ENCODE data around the gene PATJ.
"Not testable (repeated sequence)": the region's sequence is repeated elsewhere in the genome, so short reads cannot be mapped to it uniquely, and the experiment has no call there.

The PATJ gene

DNA sequence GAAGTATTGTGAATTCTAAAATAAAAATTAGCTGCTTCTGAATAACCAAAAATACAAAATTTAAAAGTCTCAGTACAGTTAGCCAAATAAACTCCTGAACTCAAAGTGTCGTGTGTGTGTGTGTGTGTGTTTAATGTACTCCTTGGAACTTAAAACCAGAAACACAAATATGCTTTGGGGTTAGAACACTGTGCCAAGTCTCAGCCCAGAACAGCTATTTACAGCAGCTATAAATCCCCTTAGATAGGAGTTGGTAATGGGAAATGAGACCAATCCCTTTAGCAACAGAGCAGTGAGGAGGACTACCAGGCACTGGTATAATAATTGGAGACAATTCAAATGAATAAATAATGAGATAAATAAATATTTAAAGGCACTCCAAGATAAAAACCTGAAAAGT, 83.1 kb downstream of the PATJ start:
- no peak for DNase-seq (ENCODE audit: low read depth, low spot score)

DNA sequence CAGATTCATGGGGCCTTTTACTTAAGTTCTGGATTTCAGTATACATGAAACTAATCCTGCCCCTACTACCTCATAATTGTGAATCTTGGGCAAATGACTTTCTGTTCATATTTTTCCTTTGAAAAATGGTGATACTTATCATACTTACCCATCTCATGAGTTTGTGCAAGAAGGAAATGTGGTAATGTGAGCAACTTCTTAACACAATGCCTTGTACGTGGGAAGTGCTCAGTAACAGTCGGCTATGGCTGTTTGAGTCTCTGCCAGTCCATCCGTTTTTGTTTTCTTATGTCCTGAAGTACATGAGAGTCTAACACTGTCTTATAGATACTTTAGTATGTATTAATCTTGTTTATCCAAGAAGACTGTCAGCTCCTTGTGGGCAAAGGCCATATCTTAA, 86.5 kb downstream of the PATJ start:
- no peak for DNase-seq (ENCODE audit: low read depth, low spot score)

DNA sequence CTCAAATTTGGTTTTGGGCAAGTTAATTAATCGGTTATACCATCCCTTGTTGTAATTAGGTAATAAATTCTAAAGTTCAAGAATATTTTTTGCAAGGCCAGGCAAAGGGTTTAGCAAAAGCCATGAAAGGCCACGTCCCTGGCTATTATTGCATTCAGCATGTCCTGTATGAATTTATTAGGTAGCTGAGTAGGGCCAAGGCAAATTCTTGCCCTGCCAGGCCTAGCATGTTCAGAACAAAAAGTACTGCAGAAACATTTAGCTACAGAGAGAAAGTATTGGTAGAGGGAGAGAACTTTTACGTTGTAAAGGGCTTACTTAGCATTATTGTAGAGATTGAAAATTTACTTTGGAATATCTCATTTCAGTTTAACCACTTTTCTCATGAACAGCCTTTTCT, 94.4 kb downstream of the PATJ start:
- DNase-seq (ENCODE audit: low read depth, low spot score) = no peak

DNA sequence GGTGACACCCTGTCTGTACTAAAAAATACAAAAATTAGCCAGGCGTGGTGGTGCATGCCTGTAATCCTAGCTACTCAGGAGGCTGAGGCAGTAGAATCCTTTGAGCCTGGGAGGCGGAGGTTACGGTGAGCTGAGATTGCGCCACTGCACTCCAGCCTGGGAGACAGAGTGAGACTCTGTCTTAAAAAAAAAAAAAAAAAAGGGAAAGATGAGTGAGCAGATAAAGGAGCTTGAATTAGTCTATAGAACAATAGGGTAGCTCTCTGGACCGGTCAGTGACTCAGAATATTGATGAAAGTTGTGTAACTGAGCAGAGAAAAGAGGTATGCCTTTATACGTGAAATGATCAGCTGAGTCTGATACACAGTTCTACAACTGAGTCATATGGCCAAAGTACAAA, 95.3 kb downstream of the PATJ start:
- DNase-seq (ENCODE audit: low read depth, low spot score) = not testable (repeated sequence)

DNA sequence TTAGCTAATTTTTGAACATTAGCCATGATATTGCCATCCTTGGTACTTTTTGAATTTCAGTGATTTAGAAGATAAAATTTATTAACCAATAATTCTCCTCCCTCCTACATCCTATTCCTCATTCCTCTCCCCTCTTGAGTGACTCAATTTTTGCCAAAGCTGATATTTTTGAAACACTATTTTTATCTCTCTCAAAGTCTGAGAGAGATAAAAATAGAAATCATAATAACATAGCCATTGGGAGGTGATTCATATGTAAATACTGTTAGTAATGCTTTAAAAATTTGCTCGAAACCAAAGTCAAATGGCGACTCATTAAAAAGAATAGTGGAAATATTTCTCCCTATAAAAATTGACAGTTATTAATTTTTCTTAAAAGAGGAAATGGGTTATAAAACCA, 97.4 kb downstream of the PATJ start:
- DNase-seq (ENCODE audit: low read depth, low spot score) = no peak

DNA sequence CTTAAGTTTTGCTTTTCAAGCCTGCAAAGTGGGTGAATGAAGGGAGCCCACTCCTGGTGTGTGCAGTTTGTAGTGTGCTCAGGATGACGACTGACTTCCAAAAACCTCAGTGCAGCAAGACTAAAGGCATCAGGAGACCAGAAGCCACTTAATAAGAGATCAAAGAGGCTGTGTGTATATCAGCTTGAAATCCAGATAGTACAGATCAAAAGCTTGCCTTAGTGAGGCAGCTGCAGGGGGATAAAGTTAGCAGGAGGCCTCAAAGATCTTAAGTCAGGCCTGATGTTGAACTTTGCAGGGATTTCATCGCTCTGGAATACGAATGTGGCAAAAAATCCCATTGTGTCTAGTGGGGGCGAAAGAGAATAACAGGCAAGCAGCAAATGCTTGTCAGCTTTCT, 99.8 kb downstream of the PATJ start:
- no peak for DNase-seq (ENCODE audit: low read depth, low spot score)

DNA sequence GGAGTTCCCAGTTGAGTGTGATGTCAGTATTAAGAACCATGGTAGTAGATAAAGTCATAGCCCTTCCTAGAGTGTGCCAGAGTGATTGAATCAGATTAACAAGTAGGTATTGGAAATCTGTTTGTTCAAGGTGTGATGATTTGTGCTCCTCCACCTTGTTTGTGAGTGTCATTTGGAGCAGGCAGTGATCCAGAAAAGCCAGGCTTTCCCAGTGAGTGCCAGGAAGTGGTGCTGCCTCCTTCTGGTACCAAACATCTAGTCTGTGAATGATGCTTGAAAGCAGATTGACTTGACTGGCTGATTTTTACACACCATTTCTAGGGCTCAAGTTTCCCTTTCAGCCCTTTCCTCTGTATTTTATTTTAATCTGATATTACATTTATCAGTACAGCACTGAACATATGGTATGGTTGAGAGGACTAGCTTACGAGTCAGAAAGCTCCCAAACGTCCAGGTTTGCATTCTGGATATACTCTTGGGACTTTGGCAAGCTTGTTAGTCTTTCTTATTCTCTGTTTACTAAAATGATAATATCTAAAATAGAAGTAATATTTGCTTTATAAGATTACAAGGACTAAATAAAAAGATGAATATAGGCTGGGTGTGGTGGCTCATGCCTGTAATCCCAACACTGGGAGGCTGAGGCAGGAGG, 100.7 kb downstream of the PATJ start:
- DNase-seq (ENCODE audit: low read depth, low spot score) = no peak

DNA sequence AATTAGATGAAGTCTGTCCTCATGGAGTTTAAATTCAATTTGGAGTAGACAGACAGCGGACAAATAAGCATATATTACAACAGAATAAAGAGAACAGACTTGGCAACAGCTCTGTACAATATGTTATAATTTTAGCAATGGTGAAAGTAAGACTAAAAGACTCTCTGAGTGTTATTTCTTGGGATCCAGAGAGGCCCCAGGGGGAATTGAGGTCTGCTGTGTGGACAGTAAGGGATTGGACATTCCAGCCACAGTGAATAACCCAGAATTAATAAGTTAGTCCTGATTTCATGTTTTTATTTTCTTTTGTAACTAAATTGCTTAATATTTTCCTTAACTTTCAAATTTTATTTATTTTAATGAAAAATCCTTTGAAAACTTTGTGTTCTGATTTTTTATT, 101.7 kb downstream of the PATJ start:
- no peak for DNase-seq (ENCODE audit: low read depth, low spot score)

DNA sequence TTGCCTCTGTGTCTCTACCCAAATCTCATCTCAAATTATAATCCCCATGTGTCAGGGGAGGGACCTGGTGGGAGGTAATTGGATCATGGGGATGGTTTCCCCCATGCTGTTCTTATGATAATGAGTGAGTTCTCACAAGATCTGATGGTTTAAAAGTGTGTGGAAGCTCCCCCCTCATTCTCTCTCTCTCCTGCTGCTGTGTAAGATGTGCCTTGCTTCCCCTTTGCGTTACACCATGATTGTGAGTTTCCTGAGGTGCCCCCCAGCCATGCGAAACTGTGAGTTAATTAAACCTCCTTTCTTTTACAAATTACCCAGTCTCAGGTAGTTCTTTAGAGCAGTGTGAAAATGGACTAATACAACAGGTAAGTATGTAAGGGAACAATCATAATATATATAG, 102.4 kb downstream of the PATJ start:
- not testable (repeated sequence) for DNase-seq (ENCODE audit: low read depth, low spot score)

DNA sequence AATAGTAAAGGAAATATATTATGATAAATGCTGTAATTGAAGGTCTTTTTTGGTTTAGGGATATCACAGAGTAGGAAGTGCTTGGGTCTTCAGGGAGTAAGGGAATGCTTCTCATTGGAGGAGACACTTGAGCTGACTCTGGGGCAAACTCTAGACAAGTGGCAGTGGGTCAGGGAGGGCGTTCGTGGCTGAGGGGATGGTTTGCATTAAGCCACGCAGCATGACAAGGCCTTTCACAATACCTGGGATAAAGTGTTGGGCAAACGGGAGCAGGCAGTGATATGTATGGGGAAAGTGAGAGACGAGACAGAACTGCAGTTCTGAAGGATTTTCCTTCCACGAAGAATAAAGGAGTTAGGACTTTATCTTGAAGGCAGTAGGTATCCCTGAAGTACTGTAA, 109.0 kb downstream of the PATJ start:
- DNase-seq (ENCODE audit: low read depth, low spot score) = no peak

DNA sequence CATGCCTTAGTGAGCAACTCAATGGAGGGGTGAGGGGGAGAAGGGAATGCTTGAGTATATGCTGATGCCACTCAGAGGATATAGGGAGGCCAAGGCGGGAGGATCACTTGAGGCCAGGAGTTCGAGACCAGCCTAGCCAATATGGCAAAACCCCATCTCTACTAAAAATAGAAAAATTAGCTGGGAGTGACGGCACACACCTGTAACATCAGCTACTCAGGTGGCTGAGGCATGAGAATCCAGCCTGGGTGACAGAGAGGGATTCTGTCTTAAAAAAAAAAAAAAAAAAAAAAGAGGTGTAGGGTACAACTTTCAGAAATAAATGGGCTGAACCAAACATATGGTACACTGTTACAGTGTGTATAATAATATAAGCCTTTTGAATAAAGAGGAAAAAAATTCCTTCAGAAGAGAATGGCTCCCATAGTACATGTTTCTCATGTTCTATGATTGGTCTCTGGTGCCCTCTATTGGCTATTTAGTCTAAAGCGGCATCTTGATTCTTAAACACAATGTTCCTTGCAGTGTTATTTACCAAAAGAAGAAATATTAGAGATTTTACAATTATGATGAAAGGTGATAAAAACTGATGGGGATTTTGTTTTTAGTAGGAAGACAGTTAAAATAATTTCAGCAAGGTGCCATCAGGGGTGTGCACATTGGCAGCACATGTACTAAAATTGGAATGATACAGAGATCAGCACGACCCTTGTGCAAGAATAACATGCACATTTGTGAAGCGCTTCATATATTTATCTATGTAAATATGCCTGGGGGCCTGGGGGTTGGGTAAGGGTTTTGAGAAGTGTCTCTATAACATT, 109.8 kb downstream of the PATJ start:
- no peak for DNase-seq (ENCODE audit: low read depth, low spot score)

DNA sequence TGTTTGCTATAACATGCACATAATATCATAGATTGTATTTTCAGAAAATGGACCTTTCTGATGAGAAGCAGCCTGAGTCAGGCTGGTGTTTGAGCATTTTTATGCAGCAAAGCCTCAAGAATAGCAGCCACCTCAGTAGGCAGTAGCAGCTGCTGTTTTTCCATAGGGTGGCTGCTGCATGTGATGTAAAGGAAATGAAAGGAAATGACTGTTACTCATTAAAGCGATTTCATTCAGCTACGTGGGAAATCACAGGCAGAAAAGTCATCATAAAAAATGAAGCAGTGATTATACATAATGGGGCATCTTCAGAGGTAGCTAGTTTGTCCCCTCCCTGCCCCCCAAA, 110.4 kb downstream of the PATJ start:
- DNase-seq (ENCODE audit: low read depth, low spot score) = no peak

DNA sequence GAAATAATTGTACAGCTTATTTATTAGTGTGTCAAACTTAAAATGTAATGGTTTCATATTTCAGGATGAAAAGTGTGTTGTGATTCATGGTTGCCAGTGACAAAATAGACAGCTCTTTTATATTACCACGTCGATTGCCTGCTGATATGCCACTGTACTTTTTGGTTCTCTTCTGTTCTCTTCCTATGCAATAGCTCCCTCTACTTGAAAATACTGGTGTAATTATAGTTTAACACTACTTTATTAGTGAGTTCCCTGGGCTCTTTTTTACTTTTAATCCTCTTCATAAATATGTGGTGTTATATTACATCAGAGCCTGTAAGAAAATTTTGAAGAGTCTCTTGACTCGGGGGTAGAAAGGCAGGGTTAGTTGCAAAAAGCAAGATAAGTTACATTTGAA, 111.3 kb downstream of the PATJ start:
- no peak for DNase-seq (ENCODE audit: low read depth, low spot score)

DNA sequence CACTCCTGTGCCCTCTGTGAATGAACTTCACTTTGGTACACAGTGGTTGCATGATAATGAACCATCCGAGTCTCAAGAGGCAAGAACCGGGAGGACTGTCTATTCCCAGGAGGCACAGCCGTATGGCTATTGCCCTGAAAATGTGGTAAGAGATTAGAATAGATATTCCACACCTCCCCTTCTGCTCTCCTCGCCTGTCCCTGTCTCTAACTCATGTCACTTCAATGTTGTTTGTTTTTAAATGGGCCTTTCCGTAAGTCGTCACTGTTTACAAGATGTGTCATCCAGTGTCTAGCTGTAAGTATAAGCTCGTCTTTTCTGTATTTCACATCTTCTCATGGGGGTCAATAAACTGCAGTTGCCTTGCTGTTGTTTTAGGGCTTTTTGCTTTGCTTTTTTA, 122.2 kb downstream of the PATJ start:
- DNase-seq (ENCODE audit: low read depth, low spot score) = no peak

DNA sequence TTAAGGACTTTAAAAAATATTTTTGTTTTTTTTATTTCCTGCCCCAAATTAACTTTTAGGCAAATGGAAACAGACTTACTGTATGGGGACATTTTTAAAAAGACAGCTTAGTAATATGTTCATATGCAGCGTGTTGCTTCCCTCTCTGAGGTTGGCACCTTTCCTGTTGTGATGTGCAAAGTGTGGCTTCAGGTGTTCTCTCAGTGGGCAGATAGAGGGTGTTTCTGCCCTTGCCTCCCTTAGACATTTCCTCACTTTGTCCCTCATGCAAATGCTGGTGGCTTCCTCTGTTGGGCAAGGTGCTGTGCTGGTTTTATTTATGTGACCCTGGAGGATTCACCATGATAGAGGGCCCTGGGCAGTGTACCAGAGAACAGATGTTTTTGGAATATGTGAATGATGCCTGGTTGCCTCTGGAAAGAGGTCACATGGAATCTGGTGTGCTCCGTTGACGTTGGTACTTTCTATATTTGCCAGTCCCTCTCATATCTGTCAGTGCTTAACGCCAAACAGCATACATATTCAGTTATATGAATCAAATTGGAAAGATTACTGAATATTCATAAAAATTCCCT, 123.5 kb downstream of the PATJ start:
- DNase-seq (ENCODE audit: low read depth, low spot score) = no peak

DNA sequence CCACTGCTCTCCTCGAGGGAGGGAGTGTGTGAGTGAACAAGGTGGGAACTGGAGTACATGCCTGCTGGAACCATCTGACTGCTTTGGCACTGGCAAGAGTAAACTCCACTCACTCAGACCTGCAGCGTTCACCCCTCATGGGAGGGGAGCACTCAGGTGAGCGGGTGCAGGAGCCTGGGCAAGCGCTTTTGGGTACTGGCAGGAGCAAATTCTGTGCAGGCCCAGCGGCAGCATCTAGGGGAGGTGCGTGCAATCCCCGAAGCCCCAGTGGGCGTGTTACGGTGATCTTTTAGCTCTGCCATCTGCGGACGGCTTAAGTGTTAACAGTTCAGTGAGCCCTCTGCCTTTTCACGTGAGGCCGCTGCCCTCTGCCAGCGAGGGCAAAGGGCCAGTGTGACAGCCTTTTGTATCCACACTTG, 127.4 kb downstream of the PATJ start:
- no peak for DNase-seq (ENCODE audit: low read depth, low spot score)

DNA sequence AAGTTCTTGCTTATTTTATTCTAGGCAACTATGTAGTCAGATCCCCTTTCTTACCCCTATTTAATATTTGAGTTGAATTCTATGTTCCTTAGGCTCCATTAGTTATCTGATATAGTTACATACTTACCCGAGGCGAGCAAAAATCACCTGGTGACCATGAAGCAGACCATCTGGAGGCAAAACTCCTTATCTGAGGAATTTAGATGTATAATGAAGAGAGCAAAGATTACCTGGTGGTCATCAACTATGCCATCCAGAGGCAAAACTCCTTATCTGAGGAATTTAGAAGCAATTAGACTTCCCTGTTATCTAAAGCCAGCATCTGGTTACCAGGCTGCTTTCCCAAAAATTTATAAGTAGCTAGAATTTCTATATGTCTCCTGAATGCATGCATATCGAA, 129.9 kb downstream of the PATJ start:
- DNase-seq (ENCODE audit: low read depth, low spot score) = no peak

DNA sequence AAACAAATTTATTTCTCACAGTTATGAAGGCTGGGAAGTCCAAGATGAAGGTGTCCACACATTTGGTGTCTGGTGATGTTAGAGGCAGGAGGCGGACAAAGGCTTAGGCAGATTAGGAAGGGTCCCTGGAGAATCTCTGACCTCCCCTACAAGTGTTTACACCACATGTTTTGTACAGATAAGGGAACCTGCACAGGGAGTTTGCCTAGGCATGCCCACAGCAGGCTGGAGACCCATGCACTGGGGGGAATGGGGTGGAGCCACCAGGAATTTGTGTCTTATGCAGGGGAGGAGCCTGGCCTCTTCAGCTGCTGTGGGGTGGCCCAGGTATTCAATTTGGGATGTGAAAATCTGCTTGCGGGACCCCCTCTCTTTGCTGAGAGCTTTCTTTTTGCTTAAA, 131.3 kb downstream of the PATJ start:
- DNase-seq (ENCODE audit: low read depth, low spot score) = no peak

DNA sequence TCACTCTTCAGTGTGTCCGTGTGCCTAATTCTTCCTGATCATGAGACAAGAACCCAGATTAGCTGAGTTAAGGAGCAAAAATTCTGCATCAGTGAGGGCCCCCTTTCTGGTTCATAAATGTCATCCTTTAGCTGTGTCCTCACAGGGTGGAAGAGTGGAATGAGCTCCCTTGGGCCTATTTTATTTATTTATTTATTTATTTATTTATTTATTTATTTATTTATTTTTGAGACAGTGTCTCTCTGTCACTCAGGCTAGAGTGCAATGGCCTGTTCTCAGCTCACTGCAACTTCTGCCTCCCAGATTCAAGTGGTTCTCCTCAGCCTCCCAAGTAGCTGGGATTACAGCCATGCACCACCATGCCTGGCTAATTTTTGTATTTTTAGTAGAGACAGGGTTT, 131.7 kb downstream of the PATJ start:
- no peak for DNase-seq (ENCODE audit: low read depth, low spot score)

DNA sequence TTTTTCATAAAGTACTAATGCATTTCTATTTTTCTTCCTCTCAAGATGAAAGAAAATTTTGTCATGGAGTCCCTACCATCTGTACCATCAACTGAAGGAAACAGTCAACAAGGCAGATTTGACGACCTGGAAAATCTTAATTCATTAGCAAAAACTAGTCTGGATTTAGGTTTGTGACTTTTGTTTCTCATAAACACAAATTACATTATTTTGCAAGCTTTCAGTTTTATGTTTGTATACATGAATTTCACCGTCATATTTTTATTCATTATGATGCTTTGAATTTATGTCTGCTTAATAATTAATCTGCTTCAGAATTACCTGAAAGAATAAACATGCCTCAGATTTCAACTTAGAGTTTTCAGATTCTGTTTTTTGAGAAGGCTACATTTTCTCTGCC, 132.9 kb downstream of the PATJ start:
- DNase-seq (ENCODE audit: low read depth, low spot score) = no peak

DNA sequence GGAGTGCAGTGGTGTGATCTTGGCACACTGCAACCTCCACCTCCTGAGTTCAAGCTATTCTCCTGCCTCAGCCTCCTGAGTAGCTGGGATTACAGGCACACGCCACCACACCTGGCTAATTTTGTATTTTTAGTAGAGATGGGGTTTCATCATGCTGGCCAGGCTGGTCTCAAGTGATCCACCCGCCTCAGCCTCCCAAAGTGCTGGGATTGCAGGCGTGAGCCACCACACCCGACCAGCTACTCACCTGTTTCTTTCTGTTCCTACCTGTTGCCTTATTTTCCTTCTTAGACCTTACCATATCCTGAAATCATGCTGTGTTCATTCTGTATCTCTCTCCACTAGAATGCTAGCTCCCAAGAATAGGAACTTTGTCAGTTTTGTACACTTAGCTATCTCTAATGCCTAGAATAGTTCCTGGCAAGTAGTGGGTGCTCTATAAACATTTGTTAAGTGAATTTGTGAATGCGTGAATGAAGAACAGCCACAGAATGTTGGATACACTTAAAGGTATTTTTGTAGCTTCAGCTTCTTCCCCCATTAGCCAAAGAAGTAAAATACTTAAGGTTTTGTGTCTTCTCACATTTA, 137.7 kb downstream of the PATJ start:
- DNase-seq (ENCODE audit: low read depth, low spot score) = not testable (repeated sequence)

DNA sequence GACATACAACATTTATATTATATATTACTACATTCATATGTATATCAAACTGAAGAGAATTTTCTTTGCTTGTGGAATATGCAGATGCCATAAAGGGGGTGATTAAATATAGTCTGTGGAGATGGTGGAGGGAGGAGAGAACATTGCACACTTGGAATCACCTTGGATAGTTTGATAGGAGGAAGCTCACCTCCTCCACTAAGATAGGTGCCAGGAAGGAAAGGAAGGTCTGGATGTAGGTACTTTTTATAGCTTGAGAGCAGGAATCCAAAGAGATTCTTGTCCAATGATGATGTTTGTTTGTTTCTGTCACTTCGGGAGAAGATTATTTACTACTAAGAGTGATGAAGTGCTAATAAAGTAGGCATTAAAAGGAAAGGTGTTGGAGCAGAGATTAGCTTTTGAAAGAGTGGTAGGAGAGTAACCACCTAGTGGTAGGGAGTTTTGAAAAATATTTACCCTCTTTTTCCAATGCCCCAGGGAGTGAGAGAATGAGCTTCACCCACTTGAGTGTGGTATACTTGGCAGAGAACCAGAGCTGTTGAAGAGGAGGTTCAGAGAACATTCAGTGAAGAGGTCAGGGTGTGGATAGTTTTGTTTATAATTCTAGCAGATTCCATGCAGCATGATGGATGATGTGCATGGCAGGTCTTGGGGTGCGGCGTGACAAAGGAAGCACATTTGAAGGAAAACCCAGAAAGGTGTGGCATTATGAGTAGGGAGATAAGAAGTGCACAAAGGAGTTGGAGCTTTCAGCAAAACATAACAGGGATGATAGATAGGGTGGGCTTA, 145.0 kb downstream of the PATJ start:
- DNase-seq (ENCODE audit: low read depth, low spot score) = no peak

Measured in activated naive CD8-positive, alpha-beta T cell treated with anti-CD3 and anti-CD28 coated beads, Interleukin-2, amount 50 U/mL, for 16 hours (primary cell).